Lung (tissue), 12 donors: Measurements from ENCODE around the gene ADAMTS12. TPM values are rescaled to one million over a fixed set of nuclear protein-coding genes. Genes with fewer than 3 reads are reported as not detected.

Experiments used
- ATAC-seq: fragments of 200-7000 bp; cut with Tn5 transposase; one replicate; pipeline ENCODE4 v1.9.1; 2020; ENCODE audit warnings: moderate number of reproducible peaks; ENCODE audit not compliant: insufficient read depth, low FRiP score
- DNase-seq, 3 donors: peaks; one replicate each; pipeline ENCODE4 v3.0.0-alpha.2; 2013 to 2017
- H3K27ac ChIP-seq, 2 donors: one replicate each; pipeline ENCODE4 v1.5.1; 2013; ENCODE audit warnings: mild to moderate bottlenecking in 2 of 2, moderate library complexity in 2 of 2, control low read depth in 1 of 2, inconsistent platforms in 1 of 2, low read depth in 1 of 2, low read length in 1 of 2
- H3K27me3 ChIP-seq, 3 donors: one replicate each; pipeline ENCODE4 v1.5.1; 2013; ENCODE audit warnings: low read length in 2 of 3; ENCODE audit not compliant: control insufficient read depth in 3 of 3, insufficient read depth in 3 of 3
- H3K36me3 ChIP-seq, 4 donors: one replicate each; pipeline ENCODE4 v1.5.1; 2013; ENCODE audit warnings: low read length in 4 of 4, mild to moderate bottlenecking in 1 of 4, moderate library complexity in 1 of 4; ENCODE audit not compliant: control insufficient read depth in 4 of 4, insufficient read depth in 4 of 4
- H3K4me1 ChIP-seq, 5 donors: one replicate each; pipeline ENCODE4 v1.5.1; 2013; ENCODE audit warnings: low read length in 5 of 5, mild to moderate bottlenecking in 2 of 5, moderate library complexity in 1 of 5; ENCODE audit not compliant: control insufficient read depth in 5 of 5, insufficient read depth in 5 of 5
- H3K4me3 ChIP-seq: one replicate; pipeline ENCODE4 v1.5.1; 2013; ENCODE audit warnings: mild to moderate bottlenecking, control low read depth, moderate library complexity
- H3K9ac ChIP-seq, 2 donors: one replicate each; pipeline ENCODE4 v1.5.1; 2013; ENCODE audit warnings: low read length in 2 of 2, control low read depth in 1 of 2; ENCODE audit not compliant: insufficient read depth in 1 of 2
- H3K9me3 ChIP-seq, 4 donors: one replicate each; pipeline ENCODE4 v1.5.1; 2013; ENCODE audit warnings: low read length in 3 of 4, mild to moderate bottlenecking in 1 of 4, moderate library complexity in 1 of 4; ENCODE audit not compliant: control insufficient read depth in 4 of 4, insufficient read depth in 3 of 4
- CTCF ChIP-seq: IDR thresholded peaks from 2 replicates; pipeline ENCODE4 v1.5.1; 2012; ENCODE audit warnings: mild to moderate bottlenecking; ENCODE audit errors: control extremely low read depth, extremely low read depth
- WGBS, 2 donors: extraction: QIAGEN DNeasy Blood & Tissue Kit; methylation state at CpG; one replicate each; pipeline ENCODE4 v1.1.7; 2013; 5-methylcytosine and 5-hydroxymethylcytosine counted together
- polyA plus RNA-seq, 2 donors: library from polyadenylated mRNA; stranded (reverse); fragments of 200-250 nt; gene quantifications; one replicate each; pipeline ENCODE4 v1.2.1, GENCODE V29; 2013
- total RNA-seq, 2 donors: library from RNA; depleted of rRNA in 1 of 2; stranded (reverse); fragments of >200 nt in 1 of 2; gene quantifications; one replicate each; pipeline ENCODE4 v1.2.1, GENCODE V29; 2014 to 2021
- donor health status: control.
- donor health status: control.
- donor health status: Bipolar disorder and iron deficiency.
- donor health status: healthy.
- donor health status: DM: yes; HTN: yes; CAD: no.

Gene ADAMTS12
- total and polyA plus RNA-seq, 4 donors: 1.3 to 55.1 (median 4.3) TPM

- DNase-seq: peak in 2 of 3 donors; percentile 25 to 40
- Histone ChIP-seq H3K4me1 (no peaks in the 10 kb centered on the region), H3K27ac (no peak overlapping the region), H3K9me3 (no peaks in the 10 kb centered on the region), H3K4me3 (no peak overlapping the region), H3K27me3 (no peaks in the 10 kb centered on the region), H3K9ac (no peak overlapping the region), H3K36me3 (peaks cover 0 to 13% (median 6%) of the 10 kb centered on the region in 4 donors)
- 61 to 64% methylated on average over 8 of the region's 8 CpGs for WGBS, 2 donors
- no peak for TF ChIP-seq CTCF
- no peak for ATAC-seq
Measured at GRCh38 chr5:33608344-33609041, 283.3 kb downstream of the ADAMTS12 start.

- ATAC-seq (no peak), DNase-seq (no peak)
- H3K27me3 ChIP-seq: no peaks in the 10 kb centered on the region
- no peak for TF ChIP-seq CTCF
- no peaks in the 10 kb centered on the region for H3K4me1 ChIP-seq
- H3K4me3 ChIP-seq: no peak overlapping the region
- no peak overlapping the region for H3K9ac ChIP-seq
- H3K36me3 ChIP-seq: peaks cover 0 to 7% (median 0%) of the 10 kb centered on the region in 4 donors
- H3K27ac ChIP-seq: no peak overlapping the region
- 93 to 96% methylated on average over 2 of the region's 2 CpGs for WGBS, 2 donors
- no peaks in the 10 kb centered on the region for H3K9me3 ChIP-seq
Measured at GRCh38 chr5:33604503-33604902, 287.3 kb downstream of the ADAMTS12 start.

GRCh38 chr5:33601881-33602280 is 289.9 kb downstream of the ADAMTS12 start:
- Histone ChIP-seq H3K4me1 (no peaks in the 10 kb centered on the region), H3K4me3 (no peak overlapping the region), H3K27me3 (no peaks in the 10 kb centered on the region), H3K9ac (no peak overlapping the region), H3K27ac (no peak overlapping the region), H3K9me3 (no peaks in the 10 kb centered on the region), H3K36me3 (peaks cover 0 to 7% (median 0%) of the 10 kb centered on the region in 4 donors)
- WGBS, 2 donors: 66 to 83% methylated on average over 3 of the region's 3 CpGs
- DNase-seq (peak; percentile 41 to 76 (median 58)), ATAC-seq (no peak)
- no peak for TF ChIP-seq CTCF
